Testis (tissue), 2 donors: ENCODE measurements around the gene C11orf91.

Experiments
- CTCF ChIP-seq, 3 experiments: fragments of 450-650 bp in 2 of 3; fragments of 200-600 bp in 1 of 3; sonication (generic) in 1 of 3; IDR thresholded peaks; one replicate each; pipeline ENCODE4 v1.5.1; 2016 to 2019; ENCODE audit warnings: antibody characterized with exemption in 3 of 3, mild to moderate bottlenecking in 2 of 3, moderate library complexity in 1 of 3
- POLR2A ChIP-seq: fragments of 450-650 bp; IDR thresholded peaks from one replicate; pipeline ENCODE4 v1.6.1; 2017; ENCODE audit warnings: antibody characterized with exemption, mild to moderate bottlenecking, moderate library complexity

GRCh38 chr11:33713151-33713855, 12.7 kb upstream of the C11orf91 start:
- TF ChIP-seq CTCF (IDR thresholded peaks at IDR 0.05): no peak
- no peak for TF ChIP-seq POLR2A
